COLO829 (cell line): ENCODE results near the gene RPEL1.
"Not testable (repeated sequence)": the region's sequence is repeated elsewhere in the genome, so short reads cannot be mapped to it uniquely, and the experiment has no call there.

Experiments used
- DNase-seq: peaks from one replicate; pipeline ENCODE4 v3.0.0; 2012; ENCODE audit warnings: low spot score

Gene RPEL1

GRCh38 chr10:103235775-103236174, 9.9 kb upstream of the RPEL1 start:
- no peak for DNase-seq

GRCh38 chr10:103238506-103239252, 7.0 kb upstream of the RPEL1 start:
- no peak for DNase-seq

- no peak for DNase-seq
Observed at GRCh38 chr10:103241262-103242011, 4.2 kb upstream of the RPEL1 start.

GRCh38 chr10:103244666-103245271, 918 bp upstream of the RPEL1 start:
- peak; percentile 64 for DNase-seq

GRCh38 chr10:103246324-103246723, 637 bp downstream of the RPEL1 start:
- DNase-seq, result no peak

GRCh38 chr10:103254113-103254512, 8.4 kb downstream of the RPEL1 start:
- DNase-seq, result no peak

GRCh38 chr10:103254538-103255325, 9.0 kb downstream of the RPEL1 start:
- DNase-seq, result no peak

- no peak for DNase-seq
Observed at GRCh38 chr10:103256613-103257012, 10.9 kb downstream of the RPEL1 start.

- DNase-seq, result no peak
Observed at GRCh38 chr10:103257812-103258211, 12.1 kb downstream of the RPEL1 start.

GRCh38 chr10:103258928-103259327, 13.2 kb downstream of the RPEL1 start:
- DNase-seq, result not testable (repeated sequence)

GRCh38 chr10:103259989-103260388, 14.3 kb downstream of the RPEL1 start:
- DNase-seq, result no peak

GRCh38 chr10:103262229-103262628, 16.5 kb downstream of the RPEL1 start:
- DNase-seq, result no peak

GRCh38 chr10:103265717-103266329, 20.1 kb downstream of the RPEL1 start:
- DNase-seq, result no peak

GRCh38 chr10:103273041-103273441, 27.4 kb downstream of the RPEL1 start:
- DNase-seq, result peak; percentile 76

GRCh38 chr10:103276251-103276895, 30.7 kb downstream of the RPEL1 start:
- no peak for DNase-seq

- no peak for DNase-seq
Observed at GRCh38 chr10:103276896-103277712, 31.4 kb downstream of the RPEL1 start, which contains the start of gene INA. Gene INA, plus strand, starts transcription at chr10:103277138. Its CDS starts 74 bp downstream, at chr10:103277212.

GRCh38 chr10:103277713-103278536, 32.2 kb downstream of the RPEL1 start:
- no peak for DNase-seq

GRCh38 chr10:103278537-103278823, 32.8 kb downstream of the RPEL1 start:
- DNase-seq, result no peak

- DNase-seq, result no peak
Observed at GRCh38 chr10:103278862-103279298, 33.2 kb downstream of the RPEL1 start.

GRCh38 chr10:103280031-103280430, 34.3 kb downstream of the RPEL1 start:
- no peak for DNase-seq
